ENCODE data around the gene DDA1.

The DDA1 gene

DNA sequence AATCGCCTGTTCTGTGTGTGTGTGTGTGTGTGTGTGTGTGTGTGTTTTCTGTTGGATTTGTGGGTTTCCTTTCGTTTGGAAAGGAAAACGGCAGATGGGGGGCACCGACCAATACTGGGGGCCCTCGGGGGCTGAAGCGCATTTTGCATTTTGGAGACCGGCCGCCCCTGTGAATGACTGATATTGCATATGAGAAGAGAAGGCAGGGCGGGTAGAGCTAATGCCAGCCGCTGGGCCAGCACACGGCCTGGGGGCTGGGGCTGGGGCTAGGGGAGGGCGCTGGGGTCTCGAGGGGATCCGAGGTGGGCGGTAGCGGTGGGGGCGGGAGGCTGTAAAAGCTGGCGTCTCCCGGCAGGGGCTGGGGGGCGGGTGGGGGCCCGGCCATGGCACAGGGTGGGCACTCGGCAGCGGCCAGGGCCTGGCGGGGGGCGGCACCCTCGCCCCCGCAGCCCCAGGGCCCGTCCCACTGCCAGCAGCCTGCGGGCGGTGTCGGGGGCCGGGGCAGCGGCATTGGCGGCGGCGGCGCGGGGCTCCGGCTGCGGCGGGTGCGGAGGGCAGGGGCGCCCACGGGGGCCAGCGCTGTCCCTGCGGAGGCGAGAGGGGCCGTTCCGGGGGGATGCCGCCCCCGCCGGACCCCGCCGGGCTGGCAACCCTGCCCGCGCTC is 14.1 kb downstream of the DDA1 start:
- TF ChIP-seq, protein P1, sequence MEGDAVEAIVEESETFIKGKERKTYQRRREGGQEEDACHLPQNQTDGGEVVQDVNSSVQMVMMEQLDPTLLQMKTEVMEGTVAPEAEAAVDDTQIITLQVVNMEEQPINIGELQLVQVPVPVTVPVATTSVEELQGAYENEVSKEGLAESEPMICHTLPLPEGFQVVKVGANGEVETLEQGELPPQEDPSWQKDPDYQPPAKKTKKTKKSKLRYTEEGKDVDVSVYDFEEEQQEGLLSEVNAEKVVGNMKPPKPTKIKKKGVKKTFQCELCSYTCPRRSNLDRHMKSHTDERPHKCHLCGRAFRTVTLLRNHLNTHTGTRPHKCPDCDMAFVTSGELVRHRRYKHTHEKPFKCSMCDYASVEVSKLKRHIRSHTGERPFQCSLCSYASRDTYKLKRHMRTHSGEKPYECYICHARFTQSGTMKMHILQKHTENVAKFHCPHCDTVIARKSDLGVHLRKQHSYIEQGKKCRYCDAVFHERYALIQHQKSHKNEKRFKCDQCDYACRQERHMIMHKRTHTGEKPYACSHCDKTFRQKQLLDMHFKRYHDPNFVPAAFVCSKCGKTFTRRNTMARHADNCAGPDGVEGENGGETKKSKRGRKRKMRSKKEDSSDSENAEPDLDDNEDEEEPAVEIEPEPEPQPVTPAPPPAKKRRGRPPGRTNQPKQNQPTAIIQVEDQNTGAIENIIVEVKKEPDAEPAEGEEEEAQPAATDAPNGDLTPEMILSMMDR (IDR thresholded peaks at IDR 0.05; ENCODE audit: insufficient read depth, low read depth, low read length, missing control alignments) = no peak
- no peak for DNase-seq (ENCODE audit: low read depth)
- H3K4me3 ChIP-seq (ENCODE audit: low read length) = no peak overlapping the region

DNA sequence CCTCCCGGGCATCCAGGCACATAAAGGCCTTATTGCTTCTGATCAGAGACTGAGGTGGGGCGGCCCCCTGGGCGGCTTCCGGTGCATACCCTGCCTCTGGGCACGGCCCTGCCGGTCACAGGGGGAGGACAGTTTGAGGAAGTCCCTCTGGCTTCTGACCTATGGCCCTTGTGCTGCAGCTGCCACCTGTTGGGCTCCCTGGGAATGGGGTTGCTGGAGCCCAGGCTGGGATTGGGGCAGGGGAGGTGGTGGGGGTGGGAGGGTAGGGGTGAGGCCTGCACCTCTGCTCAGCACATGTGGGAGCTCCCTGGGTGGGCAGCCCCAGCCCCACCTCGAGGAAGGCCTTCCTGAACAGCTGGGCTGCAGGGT is 14.6 kb downstream of the DDA1 start:
- DNase-seq (ENCODE audit: low read depth) = no peak
- H3K4me3 ChIP-seq (ENCODE audit: low read length) = no peak overlapping the region
- TF ChIP-seq, protein P1 (IDR thresholded peaks at IDR 0.05; ENCODE audit: insufficient read depth, low read depth, low read length, missing control alignments) = no peak

DNA sequence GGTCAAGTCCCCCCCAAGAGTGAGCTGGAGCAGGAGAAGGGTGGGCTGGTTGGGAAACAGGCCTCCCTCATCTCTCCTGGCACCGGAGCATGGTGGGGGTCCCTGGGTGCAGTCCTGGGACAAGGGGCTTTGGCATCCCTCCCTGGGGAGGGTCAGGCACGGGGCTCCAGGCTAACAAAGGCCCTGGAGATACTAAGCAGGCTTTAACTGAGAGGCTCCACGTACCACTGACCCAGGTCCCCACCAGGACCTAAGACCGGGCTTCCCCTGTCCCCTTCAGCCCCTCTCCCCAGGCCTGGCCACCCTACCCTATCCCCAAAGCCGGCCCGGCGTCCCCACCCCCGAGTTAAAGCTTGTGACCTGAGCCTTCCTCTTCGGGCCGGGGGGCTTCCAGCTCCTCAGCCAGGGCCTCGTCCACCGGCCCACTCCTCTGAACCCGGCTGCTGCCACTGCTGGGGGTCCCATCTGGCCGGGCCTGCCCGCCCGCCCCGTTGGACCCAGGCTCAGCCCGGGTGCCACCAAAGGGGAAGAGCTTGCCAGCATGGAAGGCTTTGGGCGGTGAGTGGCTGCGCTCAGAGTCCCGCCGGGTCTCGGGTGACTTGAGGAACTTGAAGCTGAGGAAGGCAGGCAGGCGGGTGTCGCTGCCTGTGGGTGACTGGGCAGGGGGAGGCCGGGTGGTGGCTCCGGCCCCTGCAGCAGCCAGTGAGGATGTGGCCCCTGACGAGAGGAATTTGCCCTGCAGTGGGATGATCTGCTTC is 15.2 kb downstream of the DDA1 start:
- DNase-seq (ENCODE audit: low read depth) = no peak
- no peak overlapping the region for H3K4me3 ChIP-seq (ENCODE audit: low read length)
- TF ChIP-seq, protein P1 (IDR thresholded peaks at IDR 0.05; ENCODE audit: insufficient read depth, low read depth, low read length, missing control alignments) = no peak

DNA sequence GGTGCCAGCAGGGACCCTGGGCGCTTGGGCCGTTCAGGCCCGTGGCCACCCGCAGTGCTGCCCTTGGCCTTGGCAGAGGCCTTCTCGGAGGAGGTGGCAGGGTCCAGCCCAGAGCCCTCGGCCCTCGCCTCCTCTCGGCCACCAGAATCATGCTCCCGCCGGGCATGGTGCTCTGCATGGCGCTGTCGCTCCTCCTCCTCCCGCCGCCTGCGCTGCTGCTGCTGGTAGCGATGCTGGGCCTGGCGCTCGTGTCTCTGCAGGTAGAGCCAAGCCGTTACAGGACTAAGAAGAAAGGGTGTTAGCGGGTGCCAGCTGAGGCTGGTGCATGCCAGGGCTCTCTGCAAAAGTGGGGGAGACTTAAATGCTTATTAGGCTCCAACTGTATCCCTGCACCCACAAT is 15.8 kb downstream of the DDA1 start:
- no peak for DNase-seq (ENCODE audit: low read depth)
- no peak overlapping the region for H3K4me3 ChIP-seq (ENCODE audit: low read length)
- TF ChIP-seq, protein P1 (IDR thresholded peaks at IDR 0.05; ENCODE audit: insufficient read depth, low read depth, low read length, missing control alignments) = no peak

DNA sequence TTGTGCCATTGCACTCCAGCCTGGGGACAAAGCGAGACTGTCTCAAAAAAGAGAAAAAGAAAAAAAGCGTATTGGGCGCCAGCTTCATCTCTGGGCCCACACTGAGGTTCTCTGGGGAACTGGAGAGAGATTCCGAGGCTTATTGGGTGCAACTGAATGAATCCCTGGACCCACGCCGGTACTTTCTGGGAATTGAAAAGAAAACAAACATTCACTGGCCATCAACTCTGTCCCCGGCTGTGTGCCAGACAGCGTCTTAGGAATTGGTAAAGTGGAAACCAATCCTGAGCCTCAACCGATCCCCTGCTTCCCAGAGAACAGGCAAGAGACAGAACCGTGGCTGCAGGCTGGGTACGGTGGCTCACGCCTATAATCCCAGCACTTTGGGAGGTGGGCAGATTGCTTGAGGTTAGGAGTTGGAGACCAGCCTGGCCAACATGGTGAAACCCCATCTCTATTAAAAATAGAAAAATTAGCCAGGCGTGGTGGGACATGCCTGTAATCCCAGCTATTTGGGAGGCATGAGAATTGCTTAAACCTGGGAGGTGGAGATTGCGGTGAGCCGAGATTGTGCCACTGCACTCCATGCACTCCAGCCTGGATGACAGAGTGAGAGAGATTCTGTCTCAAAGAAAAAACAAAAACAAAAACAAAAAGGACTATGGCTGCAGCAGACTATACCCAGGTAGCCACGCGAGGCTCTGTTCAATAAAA is 16.7 kb downstream of the DDA1 start:
- TF ChIP-seq, protein P1 (IDR thresholded peaks at IDR 0.05; ENCODE audit: insufficient read depth, low read depth, low read length, missing control alignments) = no peak
- no peak overlapping the region for H3K4me3 ChIP-seq (ENCODE audit: low read length)
- DNase-seq (ENCODE audit: low read depth) = peak; percentile 54

DNA sequence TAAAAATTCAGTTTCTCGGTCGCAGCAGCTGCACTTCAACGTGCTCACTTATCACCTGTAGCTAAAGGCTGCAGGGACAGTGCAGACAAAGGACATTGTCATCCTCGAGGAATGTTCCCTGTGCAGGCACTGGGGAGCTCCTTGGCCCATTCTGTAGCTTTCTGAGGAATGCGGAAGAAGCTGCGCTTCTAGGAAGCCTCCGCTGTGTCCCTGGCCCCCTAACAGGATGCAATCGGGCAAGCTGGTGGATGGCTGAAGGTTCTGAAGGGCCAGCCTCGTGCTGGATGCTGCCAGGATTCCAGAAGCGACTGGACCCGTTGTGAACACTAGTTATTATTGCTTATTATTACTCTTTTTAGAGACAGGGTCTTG is 17.2 kb downstream of the DDA1 start:
- H3K4me3 ChIP-seq (ENCODE audit: low read length) = no peak overlapping the region
- TF ChIP-seq, protein P1 (IDR thresholded peaks at IDR 0.05; ENCODE audit: insufficient read depth, low read depth, low read length, missing control alignments) = no peak
- peak; percentile 67 for DNase-seq (ENCODE audit: low read depth)

All from epithelial cell of esophagus (primary cell).